GM19035 (cell line): ENCODE measurements around the gene HID1.
"Not testable (repeated sequence)": the region's sequence is repeated elsewhere in the genome, so short reads cannot be mapped to it uniquely, and the experiment has no call there.

Experiments
- ATAC-seq: cut with Tn5 transposase; IDR thresholded peaks from one replicate; pipeline ENCODE4 v1.9.1; 2021; ENCODE audit not compliant: unreplicated experiment

Gene HID1, protein sequence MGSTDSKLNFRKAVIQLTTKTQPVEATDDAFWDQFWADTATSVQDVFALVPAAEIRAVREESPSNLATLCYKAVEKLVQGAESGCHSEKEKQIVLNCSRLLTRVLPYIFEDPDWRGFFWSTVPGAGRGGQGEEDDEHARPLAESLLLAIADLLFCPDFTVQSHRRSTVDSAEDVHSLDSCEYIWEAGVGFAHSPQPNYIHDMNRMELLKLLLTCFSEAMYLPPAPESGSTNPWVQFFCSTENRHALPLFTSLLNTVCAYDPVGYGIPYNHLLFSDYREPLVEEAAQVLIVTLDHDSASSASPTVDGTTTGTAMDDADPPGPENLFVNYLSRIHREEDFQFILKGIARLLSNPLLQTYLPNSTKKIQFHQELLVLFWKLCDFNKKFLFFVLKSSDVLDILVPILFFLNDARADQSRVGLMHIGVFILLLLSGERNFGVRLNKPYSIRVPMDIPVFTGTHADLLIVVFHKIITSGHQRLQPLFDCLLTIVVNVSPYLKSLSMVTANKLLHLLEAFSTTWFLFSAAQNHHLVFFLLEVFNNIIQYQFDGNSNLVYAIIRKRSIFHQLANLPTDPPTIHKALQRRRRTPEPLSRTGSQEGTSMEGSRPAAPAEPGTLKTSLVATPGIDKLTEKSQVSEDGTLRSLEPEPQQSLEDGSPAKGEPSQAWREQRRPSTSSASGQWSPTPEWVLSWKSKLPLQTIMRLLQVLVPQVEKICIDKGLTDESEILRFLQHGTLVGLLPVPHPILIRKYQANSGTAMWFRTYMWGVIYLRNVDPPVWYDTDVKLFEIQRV

DNA sequence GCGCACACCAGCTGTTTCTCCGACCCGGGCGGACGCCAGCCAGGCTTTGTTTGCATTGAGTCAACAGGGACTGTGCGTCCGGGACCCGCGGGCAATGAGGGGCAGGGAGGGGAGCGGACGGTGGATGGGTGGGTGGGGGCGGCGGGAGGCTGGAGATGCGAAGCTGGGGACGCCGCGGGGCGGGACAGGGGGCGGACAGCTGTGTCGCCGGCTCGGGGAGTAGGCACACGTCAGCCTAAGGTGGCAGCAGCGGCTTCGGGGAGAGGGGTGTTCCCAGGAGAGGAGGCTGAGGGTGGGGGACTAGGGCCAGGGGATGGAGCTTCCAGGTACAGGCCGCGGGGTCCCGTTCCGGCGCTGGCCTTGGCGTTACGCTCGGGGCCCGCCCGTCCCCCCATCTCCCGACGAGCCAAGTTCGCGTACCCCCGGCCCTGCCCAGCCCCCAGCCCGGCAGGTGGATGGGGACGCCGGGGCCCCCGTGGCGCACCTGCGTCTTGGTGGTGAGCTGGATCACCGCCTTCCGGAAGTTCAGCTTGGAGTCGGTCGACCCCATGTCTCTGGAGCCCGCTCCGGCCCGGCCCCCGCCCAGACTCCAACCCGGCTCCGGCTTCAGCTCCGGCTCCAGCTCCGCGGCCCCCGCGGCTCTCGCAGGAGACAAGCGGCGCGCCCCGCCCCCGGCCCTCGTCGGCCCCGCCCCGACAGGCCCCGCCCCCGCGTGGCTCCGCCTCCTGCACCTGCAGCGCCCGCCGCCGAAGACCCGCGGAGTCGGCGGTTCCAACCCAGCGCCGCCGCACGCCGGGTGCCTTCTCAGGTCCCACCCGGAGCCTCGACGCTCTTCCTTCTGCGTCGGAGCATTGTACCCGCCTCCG, at the start of gene HID1:
TSS of gene HID1 (minus strand) at position 653 of the 866 bp plus-strand sequence. CDS start at position 550, 103 bp downstream.
- no peak for ATAC-seq

DNA sequence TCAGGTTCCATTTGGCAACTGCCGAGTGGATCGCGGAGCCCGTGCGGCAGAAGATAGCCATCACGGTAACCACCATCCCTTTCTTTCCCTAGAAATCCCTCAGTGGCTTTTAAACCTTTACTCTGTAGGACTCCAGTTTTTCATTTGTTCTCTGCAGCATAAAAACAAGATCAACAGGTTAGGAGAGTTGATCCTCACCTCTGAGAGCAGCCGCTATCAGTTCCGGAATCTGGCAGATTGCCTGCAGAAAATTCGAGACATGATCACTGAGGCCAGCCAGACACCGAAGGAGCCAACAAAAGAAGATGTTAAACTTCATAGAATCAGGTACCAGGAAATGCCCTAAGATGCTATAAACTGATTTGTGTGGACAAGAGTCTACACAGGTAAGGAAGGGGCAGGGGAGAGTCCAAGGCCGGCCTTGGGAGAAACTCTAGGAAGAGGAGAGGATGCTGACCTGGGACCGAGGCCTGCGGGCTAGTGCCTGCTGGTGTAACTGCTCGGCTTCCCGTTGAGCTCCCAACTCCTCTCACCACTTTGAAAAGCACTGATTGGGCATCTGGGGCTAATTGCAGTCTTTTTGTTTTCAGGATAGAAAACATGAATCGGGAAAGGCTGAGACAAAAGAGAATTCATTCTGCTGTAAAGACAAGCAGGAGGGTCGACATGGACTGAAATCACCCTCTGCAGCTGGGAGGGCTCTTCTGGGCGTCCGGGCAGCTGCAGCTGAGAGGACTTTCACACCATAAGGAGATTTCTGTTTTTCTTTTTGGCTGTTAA, 48.0 kb upstream of the HID1 start:
- ATAC-seq: no peak

DNA sequence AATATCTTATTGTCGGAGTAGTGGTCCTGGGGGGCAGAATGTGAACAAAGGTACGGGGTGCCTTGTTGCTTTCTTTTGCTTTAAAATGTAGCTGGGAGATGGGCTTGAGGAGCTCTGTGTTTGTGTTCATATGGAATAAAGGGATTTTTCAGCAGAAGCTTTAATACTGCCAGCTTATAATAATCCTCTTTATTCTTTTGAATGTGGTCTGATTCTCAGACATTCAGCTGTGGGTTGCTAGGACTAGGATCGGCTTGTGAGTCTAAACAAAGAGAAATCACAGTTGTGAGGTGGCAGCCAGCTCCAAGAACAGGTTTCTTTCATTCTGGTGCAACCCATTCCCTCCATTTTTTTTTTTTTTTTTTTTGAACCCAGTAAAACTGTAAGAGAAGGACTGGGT, 47.2 kb upstream of the HID1 start:
- ATAC-seq: no peak

DNA sequence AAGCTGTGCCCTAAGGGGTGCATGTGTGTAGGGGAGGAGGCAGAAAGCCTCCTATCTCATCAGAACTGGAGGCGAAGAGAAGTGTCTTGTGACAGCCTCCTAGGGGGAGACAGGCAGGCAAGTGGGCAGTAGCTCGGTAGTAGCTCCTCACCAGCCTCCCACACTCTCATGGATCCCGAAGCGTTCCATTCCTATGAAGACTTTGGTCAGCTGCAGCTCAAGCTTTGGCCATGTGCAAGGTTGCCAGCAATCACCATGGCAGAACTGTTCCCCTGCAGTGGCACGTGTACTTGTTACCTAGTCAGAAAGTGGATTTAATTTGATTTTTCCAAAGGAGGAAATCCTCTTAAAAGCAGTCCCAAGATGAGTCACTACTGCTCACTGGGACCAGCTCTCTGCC, 46.6 kb upstream of the HID1 start:
- no peak for ATAC-seq

DNA sequence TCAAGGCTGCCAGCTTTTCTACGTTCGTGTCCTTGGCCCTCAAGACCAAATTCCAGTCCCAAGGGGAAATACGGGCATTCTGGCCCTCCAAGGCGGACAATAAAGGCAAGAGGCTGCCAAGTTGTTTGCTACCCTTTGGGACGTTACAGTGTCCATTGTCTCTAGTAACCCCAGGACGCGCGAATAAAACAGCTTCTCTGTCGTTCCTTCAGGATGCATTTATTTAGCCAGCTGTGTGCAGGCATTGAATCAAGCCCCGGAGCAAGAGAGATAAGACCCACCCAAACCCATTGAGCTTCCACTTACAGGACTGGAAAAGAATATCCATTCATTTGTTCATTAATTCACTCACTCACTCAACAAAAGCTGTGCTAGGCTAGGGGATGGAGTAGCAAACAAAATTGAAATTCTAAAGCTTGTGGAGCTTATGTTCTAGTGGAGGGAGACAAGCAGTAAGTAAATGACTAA, 40.6 kb upstream of the HID1 start:
- no peak for ATAC-seq

DNA sequence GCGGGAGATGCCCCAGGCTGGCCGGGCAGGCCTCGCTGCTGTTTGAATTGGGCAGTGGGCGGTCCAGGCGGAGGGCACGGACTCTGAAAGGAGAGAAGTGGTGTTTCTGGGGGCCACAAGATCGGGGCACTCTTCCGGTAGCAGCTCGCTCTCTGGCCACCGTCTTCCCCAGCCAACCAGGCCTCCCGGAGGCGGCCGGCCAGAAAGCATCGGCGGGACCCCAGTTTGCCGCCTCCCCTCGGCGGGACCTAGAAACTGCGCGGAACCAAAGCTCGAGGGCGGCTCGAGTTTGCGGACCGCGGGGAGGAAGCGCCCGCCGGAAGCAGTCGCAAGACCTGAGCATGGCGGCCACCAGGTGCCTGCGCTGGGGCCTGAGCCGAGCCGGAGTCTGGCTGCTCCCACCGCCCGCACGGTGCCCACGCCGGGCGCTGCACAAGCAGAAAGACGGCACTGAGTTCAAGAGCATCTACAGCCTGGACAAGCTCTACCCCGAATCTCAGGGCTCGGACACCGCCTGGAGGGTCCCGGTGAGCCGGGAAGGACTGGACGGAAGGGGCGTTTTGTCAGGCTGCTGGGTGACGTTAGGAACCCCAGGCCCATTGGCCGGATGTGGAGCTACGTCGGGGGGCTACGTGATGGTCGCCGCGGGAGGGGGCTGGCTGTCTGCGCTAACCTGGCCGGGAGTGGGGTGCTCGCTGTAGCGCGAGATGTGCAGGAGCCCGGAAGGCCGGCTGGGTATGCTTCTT, 40.0 kb upstream of the HID1 start, which contains the start of gene MRPL58:
TSS of gene MRPL58 (plus strand) at position 325 of the 746 bp plus-strand sequence. CDS start at position 342, 17 bp downstream.
- peak; percentile 93 for ATAC-seq

DNA sequence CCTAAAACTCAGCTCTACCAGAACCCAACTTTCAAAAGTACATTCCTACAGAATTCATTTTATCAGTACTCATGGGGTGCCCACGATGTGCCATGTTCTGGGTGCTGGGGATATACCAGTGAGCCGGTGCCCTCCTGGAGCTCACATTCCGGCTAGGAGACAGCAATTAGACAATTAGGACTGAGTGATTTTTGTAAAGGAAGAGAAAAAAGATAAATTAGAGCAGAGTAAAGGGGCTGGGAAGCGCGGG, 39.5 kb upstream of the HID1 start:
- no peak for ATAC-seq

DNA sequence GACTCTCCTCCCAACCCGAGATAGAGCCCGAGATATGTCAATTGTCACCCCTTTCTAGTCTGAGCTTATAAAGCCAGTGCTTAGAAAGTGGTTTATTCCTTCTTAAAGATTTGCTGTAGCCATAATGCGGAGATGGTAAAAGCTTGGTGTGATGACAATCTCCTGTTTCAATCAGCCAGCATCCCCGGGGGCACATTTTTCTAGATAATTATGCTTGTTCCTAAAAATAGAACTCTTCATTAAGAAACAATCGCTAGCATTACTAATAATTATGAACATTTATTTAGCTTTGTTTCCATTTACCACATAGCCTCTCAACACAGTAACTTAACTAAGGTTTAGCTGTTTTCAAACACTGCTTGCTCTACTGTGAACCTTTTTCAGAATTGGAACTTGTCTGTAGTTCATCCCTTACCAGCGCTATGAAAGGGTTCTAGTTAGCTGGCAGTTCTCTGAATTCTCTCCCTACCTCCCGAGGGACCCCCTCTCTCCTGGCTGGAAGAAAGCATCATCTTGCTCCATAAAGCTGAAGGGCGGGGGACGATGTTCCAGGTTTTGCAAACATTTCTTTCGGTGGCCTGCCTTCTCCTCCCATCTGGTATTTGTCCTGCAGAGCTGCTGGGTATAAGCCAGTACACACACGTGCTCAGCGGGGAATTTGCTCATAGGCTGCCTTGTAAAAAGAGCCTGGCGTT, 39.0 kb upstream of the HID1 start:
- ATAC-seq: no peak

DNA sequence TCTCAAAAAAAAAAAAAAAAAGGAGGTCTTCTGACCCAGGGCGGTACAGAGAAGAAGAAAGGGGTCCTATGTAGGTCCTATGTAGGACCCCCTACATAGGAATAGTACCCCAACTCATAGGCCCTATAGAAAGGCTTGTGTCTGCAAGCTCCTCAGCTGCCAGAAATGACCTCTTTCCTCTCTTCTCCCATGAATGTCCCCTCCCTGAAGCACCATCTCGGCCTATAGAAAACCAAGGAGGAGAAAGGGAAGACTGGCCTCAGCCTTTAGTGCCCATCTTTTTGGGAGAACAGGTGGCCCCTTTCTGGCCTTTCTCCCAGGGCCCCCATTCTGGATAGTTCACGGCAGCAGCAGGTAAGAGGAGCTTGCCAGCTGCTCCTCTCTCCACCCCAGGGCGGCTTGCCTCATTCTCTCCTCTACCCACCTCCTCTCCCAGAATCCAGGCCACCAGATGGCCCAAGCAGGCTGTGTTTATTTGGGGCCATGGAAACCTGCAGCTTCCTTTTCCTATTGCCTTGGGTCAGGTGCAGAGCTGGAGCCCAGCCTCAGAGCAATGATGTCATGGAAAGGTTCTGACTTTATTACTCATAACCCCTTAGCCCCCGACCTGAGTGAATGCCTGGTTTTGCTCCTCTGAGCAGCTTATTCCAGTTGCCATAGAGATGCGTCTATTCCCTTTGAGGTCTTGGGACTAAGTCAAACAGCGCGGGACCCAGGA, 38.3 kb upstream of the HID1 start:
- no peak for ATAC-seq

DNA sequence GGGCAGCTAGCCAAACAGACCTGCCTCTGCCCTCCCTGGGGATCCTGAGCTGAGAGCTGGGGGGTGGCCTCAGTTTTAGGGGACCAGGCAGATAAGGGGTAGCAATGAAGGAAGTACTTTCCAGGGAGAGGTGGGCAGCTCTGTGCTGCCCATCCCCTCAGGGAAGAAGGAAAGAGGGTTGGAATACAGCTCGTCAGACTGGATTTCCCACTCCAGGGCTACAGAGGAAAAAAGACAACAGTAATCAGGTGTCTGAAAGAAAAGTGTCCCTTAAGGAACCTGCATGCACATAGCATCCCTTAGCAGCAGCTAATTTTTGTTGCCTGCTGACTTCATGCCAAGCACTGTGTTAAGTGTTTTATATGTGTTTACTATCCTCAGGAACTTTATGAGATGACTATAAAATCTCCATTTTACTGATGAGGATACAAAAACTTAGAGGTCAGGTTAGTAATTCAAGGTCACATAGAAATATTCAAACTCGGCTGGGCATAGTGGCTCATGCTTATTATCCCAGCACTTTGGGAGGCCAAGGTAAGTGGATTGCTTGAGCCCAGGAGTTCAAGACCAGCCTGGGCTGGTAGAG, 36.7 kb upstream of the HID1 start:
- ATAC-seq: no peak

DNA sequence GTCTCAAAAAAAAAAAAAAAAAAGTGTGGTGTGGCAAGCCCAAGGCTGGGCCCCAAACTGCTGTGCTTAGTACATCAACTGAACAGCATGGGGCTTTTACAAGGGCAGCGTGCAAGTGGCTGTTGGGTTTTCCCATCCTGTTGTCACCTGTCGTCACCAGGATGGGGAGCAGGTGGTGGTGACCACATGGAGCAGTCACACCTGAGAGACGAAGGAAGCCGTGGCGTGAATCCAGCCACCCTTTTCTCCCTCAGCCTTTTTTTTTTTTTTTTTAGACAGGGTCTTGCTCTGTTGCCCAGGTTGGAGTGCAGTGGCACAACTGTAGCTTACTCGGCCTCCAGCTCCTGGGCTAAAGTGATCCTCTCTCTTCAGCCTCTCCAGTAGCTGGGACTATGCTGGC, 35.8 kb upstream of the HID1 start:
- ATAC-seq: no peak

DNA sequence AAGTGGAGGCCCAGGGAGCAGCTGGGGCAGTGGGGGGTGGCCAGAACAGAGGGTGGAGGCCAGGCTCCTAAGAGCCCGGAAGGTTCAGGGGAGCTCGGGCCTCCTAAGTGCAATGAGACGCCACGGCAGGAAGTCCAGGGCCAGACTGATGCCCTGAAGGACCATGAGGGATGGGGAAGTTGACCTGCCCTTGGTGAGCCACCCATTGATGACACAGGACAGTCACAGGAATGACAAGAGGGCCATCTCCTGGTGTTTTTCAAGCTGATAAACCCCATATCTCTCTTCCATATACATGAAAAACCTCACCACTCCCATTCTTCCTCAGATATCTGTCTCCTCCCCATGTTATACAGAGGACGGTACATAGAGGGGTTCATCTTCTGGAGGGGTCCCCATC, 34.1 kb upstream of the HID1 start:
- no peak for ATAC-seq

DNA sequence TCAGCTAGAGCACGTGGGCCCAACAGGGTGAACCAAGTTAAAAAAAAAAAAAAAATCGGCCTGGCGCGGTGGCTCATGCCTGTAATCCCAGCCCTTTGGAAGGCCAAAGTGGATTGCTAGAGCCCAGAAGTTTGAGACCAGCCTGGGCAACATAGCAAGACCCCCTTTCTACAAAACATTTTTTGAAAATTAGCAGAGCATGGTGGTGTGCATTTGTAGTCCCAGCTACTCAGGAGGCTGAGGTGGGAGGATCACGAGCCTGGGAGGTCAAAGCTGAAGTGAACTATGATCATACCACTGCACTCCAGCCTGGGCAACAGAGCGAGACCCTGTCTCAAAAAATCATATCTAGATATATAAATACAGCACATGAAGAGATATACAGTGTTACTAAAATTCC, 33.5 kb upstream of the HID1 start:
- ATAC-seq: not testable (repeated sequence)

DNA sequence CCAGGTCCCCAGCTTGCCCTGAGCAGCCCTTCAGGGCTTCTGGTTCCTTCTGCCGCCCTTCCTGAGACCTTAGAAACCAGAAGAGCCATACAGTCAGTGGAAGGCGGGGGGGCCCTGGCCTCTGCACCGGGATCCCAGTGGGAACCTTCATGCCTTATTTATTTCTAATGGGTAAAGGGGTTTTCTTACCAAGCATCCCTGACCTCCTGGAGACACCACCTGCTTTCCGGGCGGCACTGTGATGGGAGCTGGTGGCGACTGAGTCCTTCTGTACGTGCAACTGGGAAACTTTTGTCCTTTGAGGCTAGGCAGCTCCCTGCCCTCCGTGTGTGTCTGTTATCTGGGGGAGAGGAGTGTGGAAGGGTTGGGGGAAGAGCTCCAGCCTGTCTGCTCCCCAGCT, 32.7 kb upstream of the HID1 start:
- ATAC-seq: no peak

DNA sequence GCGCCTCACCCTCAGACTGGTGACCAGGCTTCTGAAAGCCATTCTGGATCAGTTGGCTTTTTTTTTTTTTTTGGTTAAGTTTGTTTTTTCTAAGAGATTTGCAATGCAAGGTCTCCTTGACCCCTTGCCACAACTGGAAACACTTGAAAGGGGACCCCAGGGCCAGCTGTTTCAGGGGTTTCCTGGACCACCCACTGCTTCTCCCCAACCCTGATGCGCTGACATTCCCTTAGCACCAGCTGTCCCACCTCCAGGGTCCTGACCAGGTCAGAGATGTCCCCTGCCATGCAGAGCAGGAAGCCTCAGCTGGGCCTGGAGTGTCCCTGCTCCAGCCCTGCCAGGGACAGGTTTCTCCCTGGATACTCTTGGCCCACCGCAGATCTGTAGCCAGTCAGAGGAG, 31.8 kb upstream of the HID1 start:
- ATAC-seq: no peak

DNA sequence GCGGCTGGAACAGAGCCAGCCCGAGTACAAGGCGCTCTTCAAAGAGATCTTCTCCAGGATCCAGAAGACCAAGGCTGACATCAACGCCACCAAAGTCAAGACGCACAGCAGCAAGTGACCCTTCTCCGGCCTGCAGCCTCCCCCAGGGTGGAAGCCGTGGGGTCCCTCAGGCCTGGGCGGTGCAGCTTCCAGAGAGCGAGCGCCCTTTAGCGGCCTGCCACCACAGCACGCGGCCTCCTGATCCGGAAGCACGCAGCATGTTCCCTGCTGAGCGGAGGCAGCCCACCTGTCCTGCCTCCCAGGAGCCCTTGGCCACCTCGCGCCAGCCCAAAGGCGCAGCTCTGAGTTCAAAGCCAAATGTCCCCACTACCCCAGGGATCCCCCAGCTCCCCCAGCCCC, 31.4 kb upstream of the HID1 start:
- ATAC-seq: no peak

DNA sequence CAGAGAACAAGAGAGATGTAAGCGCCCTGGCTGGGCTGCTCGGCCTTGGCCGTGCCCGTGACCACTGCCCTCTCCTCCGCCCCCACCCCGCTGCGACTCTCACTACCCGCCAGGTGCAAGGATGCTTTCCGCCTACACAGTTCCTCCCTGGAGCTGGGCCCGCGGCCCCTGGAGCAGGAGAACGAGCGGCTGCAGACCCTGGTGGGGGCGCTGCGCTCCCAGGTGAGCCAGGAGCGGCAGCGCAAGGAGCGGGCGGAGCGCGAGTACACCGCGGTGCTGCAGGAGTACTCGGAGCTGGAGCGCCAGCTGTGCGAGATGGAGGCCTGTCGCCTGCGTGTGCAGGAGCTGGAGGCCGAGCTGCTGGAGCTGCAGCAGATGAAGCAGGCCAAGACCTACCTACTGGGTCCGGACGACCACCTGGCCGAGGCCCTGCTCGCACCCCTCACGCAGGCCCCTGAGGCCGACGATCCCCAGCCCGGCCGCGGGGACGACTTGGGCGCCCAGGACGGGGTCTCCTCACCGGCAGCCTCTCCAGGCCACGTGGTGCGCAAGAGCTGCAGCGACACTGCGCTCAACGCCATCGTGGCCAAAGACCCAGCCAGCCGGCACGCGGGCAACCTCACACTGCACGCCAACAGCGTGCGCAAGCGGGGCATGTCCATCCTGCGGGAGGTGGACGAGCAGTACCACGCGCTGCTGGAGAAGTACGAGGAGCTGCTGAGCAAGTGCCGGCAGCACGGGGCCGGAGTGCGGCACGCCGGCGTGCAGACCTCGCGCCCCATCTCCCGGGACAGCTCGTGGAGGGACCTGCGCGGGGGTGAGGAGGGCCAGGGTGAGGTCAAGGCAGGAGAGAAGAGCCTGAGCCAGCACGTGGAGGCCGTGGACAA, 30.8 kb upstream of the HID1 start:
- no peak for ATAC-seq
